GM19324 (cell line): ENCODE data around the gene CHMP6.

ENCODE experiments used
- ATAC-seq: cut with Tn5 transposase; IDR thresholded peaks from one replicate; pipeline ENCODE4 v1.9.1; 2021; ENCODE audit warnings: mild to moderate bottlenecking, moderate library complexity; ENCODE audit not compliant: unreplicated experiment, low FRiP score

CHMP6 gene

GRCh38 chr17:80992077-80992947, 671 bp downstream of the CHMP6 start:
- no peak for ATAC-seq

GRCh38 chr17:80992948-80993624, 1.4 kb downstream of the CHMP6 start:
- ATAC-seq, result no peak

- no peak for ATAC-seq
These were observed 3.5 kb downstream of the CHMP6 start for GRCh38 chr17:80995131-80995530.

DNA sequence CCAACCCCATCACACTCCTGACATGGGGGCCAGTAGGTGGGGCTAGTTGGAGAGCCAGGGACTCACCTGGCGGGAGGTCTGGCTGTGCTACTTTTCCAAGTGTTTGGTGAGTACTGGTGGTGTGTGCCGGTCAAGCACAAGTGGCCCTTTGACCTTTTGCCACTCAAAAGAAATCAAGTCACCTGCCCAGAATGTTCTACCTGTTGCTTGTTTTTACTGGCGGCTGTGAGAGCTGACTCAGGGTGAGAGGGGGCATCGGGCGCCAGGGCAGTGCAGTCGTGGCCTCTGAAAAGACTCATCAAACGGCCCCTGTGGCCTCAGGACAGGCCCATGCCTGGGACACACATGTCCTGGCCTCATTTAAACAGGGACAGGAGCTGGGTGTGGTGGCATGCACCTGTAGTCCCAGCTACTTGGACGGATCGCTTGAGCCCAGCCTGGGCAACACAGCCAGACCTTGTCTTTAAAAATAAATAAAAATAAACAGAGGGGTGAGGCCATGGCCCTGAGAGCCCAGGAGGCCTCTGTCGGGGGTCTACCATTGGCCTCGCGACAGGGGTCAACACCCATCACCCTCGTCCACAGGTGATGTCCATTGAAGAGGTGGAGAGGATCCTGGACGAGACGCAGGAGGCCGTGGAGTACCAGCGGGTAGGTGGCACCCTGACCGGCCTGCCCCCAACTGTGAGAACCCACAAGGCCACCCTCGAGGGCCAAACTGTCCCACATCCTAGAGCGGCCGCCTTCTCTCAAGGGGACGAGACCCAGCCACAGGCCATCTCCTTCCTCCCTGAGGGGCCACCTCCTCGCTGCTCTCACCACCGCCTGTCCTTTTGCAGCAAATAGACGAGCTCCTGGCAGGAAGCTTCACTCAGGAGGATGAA, 5.0 kb downstream of the CHMP6 start:
- no peak for ATAC-seq

DNA sequence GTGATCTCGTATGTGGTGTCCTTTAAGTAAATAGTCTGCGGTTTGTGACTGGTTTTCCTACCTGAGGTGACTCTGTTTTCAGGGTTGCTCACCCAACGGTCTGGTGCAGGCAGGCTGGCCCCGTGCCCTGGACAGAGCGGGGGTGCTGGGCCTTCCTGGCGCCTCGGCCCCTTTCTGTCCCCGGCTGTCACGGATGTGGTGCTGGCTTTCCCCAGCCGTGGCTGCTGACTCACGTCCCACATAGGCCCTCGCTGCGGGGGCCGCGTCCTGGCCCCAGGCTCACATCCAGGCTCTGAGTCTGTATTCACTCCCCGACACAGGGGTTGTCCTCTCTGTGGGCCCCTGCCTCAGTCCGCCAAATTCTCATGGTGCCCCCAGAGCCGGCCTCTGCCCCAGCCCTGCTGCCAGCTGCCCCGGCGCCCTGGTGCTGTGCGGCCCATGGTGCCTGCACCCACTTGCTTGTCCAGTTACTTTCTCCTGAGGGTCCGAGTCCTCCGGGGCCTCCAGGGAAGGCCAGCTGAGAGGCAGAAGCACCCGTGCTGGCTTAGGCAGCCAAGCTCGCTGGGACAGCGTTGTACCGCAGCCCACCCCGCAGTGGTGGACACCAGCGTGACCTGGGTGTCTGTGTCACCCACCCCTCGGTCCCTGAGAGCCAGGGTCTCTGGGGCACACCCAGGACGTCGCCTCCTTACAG, 5.9 kb downstream of the CHMP6 start:
- no peak for ATAC-seq

DNA sequence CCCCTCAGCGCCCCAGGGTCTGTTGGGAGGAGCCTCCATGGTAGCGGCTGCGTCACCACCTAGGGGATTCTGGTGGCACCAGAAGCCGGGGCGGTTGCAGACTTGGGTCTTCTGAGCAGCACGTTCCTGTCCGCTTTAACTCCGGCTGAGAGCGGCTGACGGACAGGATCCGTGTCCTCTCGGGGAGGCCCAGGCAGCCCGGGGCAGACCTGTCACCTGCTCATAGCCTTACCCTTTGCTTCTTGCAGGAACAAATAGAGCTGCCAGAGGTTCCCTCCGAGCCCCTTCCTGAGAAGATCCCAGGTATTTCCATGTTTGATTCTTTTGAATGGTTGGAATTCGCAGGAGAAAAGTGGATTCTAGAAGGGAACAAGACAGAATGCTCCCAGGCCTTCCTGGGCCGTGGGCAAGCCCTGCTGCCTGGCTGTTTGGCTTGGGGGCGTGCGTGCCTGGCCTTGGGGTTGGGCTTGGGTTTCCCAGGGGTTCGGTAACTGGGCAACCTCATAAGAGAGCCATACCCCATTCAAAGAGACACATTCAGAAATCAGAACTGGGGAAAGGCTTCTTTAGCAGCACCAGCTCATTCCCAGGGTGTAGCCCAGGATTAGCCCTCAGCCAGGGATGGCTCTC, 6.6 kb downstream of the CHMP6 start:
- ATAC-seq, result no peak

- ATAC-seq, result no peak
These were observed 7.3 kb downstream of the CHMP6 start for GRCh38 chr17:80998748-80999535.

DNA sequence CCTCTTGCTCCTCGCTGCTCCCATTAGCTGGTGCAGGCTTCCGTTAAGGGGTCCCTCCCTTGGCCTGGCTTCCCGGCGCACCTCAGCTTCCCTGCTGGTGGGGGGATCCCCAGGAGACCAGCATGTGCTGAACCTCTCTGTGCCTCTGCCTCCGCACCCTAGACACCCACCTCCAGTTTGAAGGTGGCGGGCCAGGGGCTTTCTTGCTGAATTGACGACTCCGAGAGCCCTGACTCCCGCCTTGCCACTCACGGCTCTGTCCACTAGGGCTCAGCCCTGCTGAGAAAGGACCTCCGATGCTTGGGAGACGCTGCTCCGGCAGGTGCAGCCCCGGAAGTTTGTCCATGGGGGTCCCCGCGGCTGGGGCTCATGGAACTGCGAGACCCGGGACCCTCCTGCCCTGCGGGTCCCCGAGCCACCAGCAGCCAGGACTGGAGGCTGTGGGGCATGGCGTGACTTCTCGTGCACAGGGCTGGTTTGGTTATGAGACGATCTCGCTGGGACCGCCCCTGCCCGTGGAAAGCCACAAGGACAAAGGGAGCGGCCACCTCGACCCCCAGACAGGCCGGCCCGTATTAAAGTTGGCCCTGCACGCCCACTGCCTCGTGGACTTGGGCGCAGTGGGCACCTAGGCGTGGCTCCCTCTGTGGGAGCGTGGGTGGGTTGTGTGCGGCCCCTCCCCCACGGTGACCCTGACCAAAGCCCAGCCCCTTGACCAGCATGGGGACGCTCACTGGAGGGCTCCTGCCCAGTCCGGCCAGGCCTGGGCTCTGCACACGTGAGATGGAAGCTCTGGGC, 8.1 kb downstream of the CHMP6 start:
- no peak for ATAC-seq

GRCh38 chr17:81000334-81000630, 8.6 kb downstream of the CHMP6 start:
- ATAC-seq, result no peak

DNA sequence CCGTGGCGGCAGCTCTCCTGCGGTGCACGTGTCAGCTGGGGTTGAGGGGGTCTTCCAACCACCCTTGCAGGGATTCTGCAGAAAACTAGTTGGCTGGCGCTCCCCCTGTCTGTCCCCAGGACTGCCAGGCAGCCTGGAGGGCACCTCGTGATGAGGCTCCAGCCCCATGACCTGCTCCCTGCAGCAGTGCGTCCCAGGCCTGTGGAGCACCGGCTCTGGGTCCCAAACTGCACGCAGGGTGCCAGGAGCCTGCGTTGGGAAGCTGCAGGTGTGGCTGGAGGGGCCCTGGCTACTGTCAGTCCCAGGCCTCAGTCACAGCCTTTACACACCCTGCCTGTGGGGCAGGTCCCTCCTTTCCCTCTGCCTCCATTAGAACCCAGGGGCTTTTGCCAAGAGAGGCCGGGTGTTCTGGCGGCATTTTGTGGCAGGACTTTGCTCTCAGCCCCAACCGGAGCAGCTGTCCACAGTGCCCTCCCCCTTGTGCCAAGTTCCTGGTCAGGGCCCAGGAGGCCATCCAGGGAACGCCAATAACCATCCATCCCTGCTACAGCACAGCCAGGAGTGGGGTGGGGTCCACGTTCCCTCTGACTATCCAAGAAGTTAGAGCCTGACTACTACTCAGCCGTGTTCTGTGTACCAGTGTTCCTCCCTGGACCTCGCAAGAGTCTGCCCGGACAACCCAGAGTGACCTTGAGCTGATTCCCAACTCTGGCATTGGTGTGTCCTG, 9.2 kb downstream of the CHMP6 start:
- ATAC-seq, result no peak

- no peak for ATAC-seq
These were observed 10.4 kb downstream of the CHMP6 start for GRCh38 chr17:81002013-81002384.

GRCh38 chr17:81002409-81003361, 11.0 kb downstream of the CHMP6 start:
- no peak for ATAC-seq

DNA sequence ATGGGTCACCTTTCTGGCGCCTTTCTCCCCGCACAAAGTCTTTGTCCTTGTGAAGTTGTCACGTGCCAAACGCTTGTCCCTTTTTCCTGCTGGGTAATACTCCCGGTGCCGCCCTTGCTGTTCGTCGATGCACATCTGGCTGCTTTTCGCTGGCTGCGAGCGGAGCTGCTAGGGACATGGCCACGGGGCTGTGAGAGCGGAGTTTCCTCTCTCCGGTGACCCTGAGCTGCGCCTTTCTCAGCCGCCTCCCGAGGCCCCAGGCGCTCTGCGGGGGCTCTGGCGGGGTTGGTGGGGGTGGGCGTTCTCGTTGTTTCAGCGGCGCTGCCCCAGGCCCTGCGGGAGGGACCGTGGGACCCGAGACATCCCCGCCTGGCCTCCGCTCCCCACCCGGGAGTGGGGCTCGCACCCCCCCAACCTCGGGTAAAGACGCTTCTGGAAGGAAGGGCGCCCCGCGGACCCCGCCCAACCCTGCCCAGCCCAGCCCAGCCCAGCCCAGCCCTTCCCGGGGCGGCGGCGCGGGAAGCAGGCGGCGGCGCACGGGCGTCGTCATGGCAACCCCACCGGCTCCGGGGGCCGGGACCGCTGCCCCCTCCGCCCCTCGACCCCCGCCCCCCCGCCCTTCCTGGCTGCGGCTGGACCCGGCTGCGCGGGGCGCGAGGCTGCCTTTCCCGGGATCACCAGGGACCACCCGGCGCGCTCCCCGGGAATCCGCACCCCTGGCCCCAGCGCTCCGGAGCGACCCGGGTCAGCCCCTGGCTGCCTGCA, 12.3 kb downstream of the CHMP6 start:
- ATAC-seq, result no peak

- ATAC-seq, result no peak
These were observed 15.2 kb downstream of the CHMP6 start for GRCh38 chr17:81006891-81007290.

DNA sequence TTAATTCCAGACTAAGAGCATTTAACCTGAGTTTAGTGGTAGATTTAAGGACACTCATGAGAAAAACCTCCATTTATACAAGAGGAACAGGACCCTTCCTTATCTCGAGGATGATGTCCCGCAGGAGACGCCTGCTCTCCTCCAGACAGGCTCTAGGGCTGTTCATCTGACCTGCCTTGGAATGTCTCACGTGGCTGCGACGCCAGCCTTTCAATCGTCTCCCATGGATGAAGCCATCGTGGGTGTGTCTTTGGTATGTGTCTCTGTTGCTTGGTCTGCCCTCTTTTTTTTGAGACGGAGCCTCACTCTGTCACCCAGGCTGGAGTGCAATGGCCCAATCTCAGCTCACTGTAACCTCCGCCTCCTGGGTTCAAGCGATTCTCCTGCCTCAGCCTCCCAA, 16.5 kb downstream of the CHMP6 start:
- no peak for ATAC-seq

DNA sequence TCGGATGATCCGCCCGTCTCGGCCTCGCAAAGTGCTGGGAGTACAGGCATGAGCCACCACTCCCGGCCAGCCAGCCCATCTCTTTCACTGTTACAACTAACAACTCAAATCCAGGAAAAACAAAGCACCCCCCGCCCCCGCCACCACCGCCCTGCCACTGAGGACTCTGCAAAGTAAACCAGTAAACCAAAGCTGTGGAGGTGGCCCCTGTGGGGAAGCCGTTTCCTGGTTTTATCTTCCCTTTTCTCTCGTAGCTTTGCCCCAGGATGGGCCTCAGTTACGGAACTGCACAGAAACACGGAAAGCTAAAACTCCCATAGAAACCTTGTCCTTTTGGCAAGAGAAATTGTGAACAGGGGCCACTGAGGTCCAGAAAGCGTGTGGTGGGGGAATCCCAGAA, 17.5 kb downstream of the CHMP6 start:
- no peak for ATAC-seq
